ENCODE data around the gene ASB7. TPM values are rescaled to one million over a fixed set of nuclear protein-coding genes. Genes with fewer than 3 reads are reported as not detected.

Gene ASB7
- total RNA-seq, 1 donor: 13.8 TPM

GRCh38 chr15:100566850-100567628, 35.4 kb upstream of the ASB7 start:
- no peak for DNase-seq (ENCODE audit: low read depth)
- no peak for TF ChIP-seq CTCF (IDR thresholded peaks at IDR 0.05; ENCODE audit: insufficient read depth, low read depth, low read length)

DNA sequence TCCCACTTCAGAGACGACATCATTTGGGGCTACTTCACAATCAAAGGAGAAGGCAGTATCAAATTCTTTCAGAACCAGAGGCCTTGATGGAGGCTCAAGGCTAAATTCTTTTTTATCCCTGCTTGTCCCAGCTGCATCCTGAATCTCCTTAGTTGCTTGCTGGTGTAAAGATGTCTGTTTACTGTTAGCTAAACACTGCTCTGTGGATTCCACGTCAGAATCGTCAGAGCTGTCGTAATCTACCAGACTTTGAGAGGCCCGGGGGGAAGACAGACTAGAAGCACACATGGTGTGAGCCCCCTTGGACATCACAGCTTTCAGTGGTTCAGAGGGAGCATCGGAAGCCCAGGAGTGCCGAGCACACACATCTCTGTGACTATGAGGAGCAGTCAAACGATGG, 33.0 kb upstream of the ASB7 start:
- no peak for TF ChIP-seq CTCF (IDR thresholded peaks at IDR 0.05; ENCODE audit: insufficient read depth, low read depth, low read length)
- DNase-seq (ENCODE audit: low read depth): peak; percentile 79
- H3K4me3 ChIP-seq (ENCODE audit: low read depth, low read length): no peak overlapping the region

More at GRCh38 chr15:100566850-100567628, 35.4 kb upstream of the ASB7 start:
- no peak overlapping the region for H3K4me3 ChIP-seq (ENCODE audit: low read depth, low read length)

- no peak for TF ChIP-seq CTCF (IDR thresholded peaks at IDR 0.05; ENCODE audit: insufficient read depth, low read depth, low read length)
- peak; percentile 11 for DNase-seq (ENCODE audit: low read depth)
- H3K4me3 ChIP-seq (ENCODE audit: low read depth, low read length): no peak overlapping the region
Observed at GRCh38 chr15:100570275-100570674, 32.1 kb upstream of the ASB7 start.

DNA sequence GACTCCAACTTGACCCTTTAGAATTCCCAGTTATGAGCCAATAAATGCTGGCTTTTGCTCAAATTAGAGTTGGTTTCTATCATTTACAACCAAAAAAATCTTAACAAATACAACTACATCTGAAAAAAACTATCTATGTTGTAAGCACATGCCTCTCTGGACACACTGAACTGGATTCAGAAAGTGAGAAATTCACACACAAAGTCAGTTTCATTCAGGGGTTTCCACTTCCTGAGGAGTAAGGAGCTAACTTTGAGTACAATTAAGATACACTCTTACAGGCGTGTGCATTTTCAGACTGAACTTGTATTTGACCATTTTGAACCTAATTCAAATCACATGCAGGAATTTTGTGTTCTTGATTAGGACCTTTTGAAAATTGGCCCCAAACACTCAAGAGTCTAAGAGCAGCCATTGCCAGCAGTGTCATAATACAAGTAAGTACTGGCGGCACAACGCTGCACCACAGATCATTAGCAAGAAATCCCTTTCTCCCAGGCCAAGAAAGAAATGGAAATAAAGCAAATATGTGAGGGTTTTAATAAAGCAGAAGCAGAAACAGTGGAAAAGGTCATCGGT, 31.6 kb upstream of the ASB7 start:
- DNase-seq (ENCODE audit: low read depth): no peak
- no peak for TF ChIP-seq CTCF (IDR thresholded peaks at IDR 0.05; ENCODE audit: insufficient read depth, low read depth, low read length)
- H3K4me3 ChIP-seq (ENCODE audit: low read depth, low read length): no peak overlapping the region

DNA sequence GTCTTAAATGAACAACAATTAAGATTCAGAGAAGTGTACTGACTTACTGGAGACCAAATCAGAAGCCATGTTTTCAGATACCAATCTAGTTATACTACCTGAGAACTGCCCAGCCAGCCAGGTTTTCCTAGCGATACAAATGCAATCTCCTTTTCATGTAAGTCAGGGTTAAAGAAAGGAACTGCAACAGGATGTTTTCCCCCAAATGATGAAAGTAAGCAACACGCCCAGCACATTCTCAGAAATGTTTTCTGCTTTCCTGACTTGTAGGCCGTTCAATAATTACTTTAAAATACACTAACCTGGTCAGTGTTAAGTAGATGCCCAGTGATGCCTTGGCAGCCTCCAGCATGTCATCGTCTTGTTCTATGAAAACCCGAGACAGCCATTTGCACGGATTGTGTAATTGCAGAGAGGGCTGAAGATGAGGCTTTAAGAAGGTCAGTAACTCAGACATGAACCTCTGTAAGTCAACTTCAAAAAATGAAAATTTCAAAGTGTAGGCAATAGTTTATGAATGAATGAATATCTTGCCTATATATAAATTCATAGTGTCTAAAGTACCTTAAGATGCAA, 30.7 kb upstream of the ASB7 start:
- DNase-seq (ENCODE audit: low read depth): no peak
- no peak overlapping the region for H3K4me3 ChIP-seq (ENCODE audit: low read depth, low read length)
- TF ChIP-seq CTCF (IDR thresholded peaks at IDR 0.05; ENCODE audit: insufficient read depth, low read depth, low read length): no peak

GRCh38 chr15:100572362-100572983, 29.9 kb upstream of the ASB7 start:
- TF ChIP-seq CTCF (IDR thresholded peaks at IDR 0.05; ENCODE audit: insufficient read depth, low read depth, low read length): peak; percentile 16
- DNase-seq (ENCODE audit: low read depth): peak; percentile 20
- H3K4me3 ChIP-seq (ENCODE audit: low read depth, low read length): no peak overlapping the region

Data from fibroblast of villous mesenchyme (primary cell).